OCI-LY3 (cell line): ENCODE results near the gene TALDO1.

ENCODE experiments used
- H2AFZ ChIP-seq: fragments of 200-600, 300-600 bp; shearing (Covaris generic); 2 replicates; pipeline ENCODE4 v1.6.0; 2014; ENCODE audit warnings: antibody characterized with exemption, low read depth, low read length
- H3K27ac ChIP-seq: fragments of 200-600, 300-600 bp; sonication (generic); 2 replicates; pipeline ENCODE4 v1.5.1; 2014; ENCODE audit warnings: mild to moderate bottlenecking, low read length, moderate library complexity, mixed read lengths
- H3K27me3 ChIP-seq: fragments of 200-600, 300-600 bp; sonication (generic); 2 replicates; pipeline ENCODE4 v1.6.1; 2014; ENCODE audit warnings: low read depth, low read length, mixed read lengths
- H3K36me3 ChIP-seq: fragments of 200-600, 300-600 bp; sonication (generic); replicated peaks from 2 replicates; pipeline ENCODE3; 2014; ENCODE audit warnings: low read depth, low read length, mixed read lengths
- H3K4me1 ChIP-seq: fragments of 300-600, 200-600 bp; sonication (generic); 2 replicates; pipeline ENCODE4 v1.6.1; 2014; ENCODE audit warnings: low read length, mixed read lengths
- H3K4me2 ChIP-seq: fragments of 200-600, 300-600 bp; sonication (generic); 2 replicates; pipeline ENCODE4 v1.6.1; 2014; ENCODE audit warnings: low read length, mixed read lengths
- H3K4me3 ChIP-seq: fragments of 300-600, 200-600 bp; sonication (generic); 2 replicates; pipeline ENCODE4 v1.5.1; 2014; ENCODE audit warnings: antibody characterized with exemption, mild to moderate bottlenecking, low read length, moderate library complexity
- H3K79me2 ChIP-seq: fragments of 300-600, 200-600 bp; shearing (Covaris generic); 2 replicates; pipeline ENCODE4 v1.6.1; 2014; ENCODE audit warnings: mild to moderate bottlenecking, low read length, mixed read lengths
- H3K9ac ChIP-seq: fragments of 300-600, 200-600 bp; shearing (Covaris generic); 2 replicates; pipeline ENCODE4 v1.6.0; 2014; ENCODE audit warnings: mild to moderate bottlenecking, low read length, moderate library complexity
- H3K9me3 ChIP-seq: fragments of 200-600, 300-600 bp; shearing (Covaris generic); 2 replicates; pipeline ENCODE4 v1.6.1; 2014; ENCODE audit warnings: low read length, mixed read lengths; ENCODE audit not compliant: insufficient read depth
- H4K20me1 ChIP-seq: fragments of 200-600, 300-600 bp; sonication (generic); 2 replicates; pipeline ENCODE4 v1.6.1; 2016; ENCODE audit warnings: low read length, mixed read lengths; ENCODE audit not compliant: insufficient read depth
- EZH2phosphoT487 ChIP-seq: fragments of 200-600 bp; shearing (Covaris generic); IDR thresholded peaks from 2 replicates; pipeline ENCODE4 v1.6.1; 2018; ENCODE audit warnings: antibody characterized with exemption, mixed run types, low read depth
- TF ChIP-seq, protein P1 (sequence below): fragments of 200-600, 300-600 bp; sonication (generic); IDR thresholded peaks from 2 replicates; pipeline ENCODE4 v1.5.1; 2014; ENCODE audit warnings: antibody characterized with exemption, low read length, low read depth

Gene TALDO1

DNA sequence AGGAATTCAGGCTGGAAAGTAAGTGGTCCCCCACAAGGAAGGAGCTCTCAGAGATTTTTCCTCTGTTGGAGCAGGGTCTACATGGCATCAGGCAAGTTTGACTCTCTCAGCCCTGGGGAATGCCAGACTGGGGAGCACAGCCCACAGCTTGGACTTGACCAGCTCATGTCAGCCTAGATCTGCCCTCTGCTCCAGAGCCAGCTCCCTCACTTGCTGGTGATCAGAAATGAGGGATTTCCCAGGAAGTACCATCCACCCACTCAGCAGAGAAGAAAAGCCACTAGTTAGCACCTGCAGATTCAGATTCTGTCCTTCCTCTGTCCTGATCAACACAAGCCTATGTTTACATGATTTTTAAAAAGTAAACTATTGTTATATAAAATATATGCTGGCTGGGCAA lies 13.0 kb downstream of the TALDO1 start:
- no peak for TF ChIP-seq EZH2phosphoT487
- TF ChIP-seq, protein P1, sequence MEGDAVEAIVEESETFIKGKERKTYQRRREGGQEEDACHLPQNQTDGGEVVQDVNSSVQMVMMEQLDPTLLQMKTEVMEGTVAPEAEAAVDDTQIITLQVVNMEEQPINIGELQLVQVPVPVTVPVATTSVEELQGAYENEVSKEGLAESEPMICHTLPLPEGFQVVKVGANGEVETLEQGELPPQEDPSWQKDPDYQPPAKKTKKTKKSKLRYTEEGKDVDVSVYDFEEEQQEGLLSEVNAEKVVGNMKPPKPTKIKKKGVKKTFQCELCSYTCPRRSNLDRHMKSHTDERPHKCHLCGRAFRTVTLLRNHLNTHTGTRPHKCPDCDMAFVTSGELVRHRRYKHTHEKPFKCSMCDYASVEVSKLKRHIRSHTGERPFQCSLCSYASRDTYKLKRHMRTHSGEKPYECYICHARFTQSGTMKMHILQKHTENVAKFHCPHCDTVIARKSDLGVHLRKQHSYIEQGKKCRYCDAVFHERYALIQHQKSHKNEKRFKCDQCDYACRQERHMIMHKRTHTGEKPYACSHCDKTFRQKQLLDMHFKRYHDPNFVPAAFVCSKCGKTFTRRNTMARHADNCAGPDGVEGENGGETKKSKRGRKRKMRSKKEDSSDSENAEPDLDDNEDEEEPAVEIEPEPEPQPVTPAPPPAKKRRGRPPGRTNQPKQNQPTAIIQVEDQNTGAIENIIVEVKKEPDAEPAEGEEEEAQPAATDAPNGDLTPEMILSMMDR = no peak
- Histone ChIP-seq H4K20me1 (peaks cover 29% of the 10 kb centered on the region; the same call in 1 of the 2 replicates), H3K27me3 (no peaks in the 10 kb centered on the region), H3K79me2 (peaks cover 21% of the 10 kb centered on the region), H3K4me1 (no peaks in the 10 kb centered on the region), H3K9me3 (no peaks in the 10 kb centered on the region), H2AFZ (no peak overlapping the region), H3K36me3 (peaks cover 45% of the 10 kb centered on the region), H3K4me3 (no peak overlapping the region), H3K27ac (no peak overlapping the region), H3K9ac (no peak overlapping the region), H3K4me2 (no peak overlapping the region)

DNA sequence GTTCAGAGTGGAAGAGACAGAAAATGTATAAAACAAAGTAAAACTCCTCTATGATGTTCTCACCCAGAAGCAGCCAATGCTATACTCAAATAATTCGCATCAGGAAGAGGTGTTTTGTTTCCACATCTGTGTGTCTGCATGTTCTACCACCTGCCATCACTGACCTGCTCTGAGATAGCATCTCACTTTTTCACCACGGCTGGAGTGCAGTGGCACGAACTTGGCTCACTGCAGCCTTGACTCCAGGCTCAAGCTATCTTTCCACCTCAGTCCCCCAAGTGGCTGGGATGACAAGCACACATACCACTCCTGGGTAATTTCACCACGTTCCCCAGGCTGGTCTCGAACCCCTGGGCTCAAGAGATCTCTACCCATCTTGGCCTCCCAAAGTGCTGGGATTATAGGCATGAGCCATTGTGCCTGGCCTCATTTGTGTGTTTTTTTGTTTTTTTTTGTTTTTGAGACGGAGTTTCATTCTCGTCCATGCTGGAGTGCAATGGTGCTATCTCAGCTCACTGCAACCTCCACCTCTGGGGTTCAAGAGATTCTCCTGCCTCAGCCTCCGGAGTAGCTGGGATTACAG lies 14.4 kb downstream of the TALDO1 start:
- Histone ChIP-seq H3K4me1 (no peaks in the 10 kb centered on the region), H3K9me3 (no peaks in the 10 kb centered on the region), H3K4me2 (no peak overlapping the region), H3K79me2 (peaks cover 9% of the 10 kb centered on the region), H3K9ac (no peak overlapping the region), H2AFZ (no peak overlapping the region), H4K20me1 (peaks cover 24% of the 10 kb centered on the region; the same call in 1 of the 2 replicates), H3K4me3 (no peak overlapping the region), H3K27me3 (no peaks in the 10 kb centered on the region), H3K27ac (no peak overlapping the region), H3K36me3 (peaks cover 45% of the 10 kb centered on the region)
- TF ChIP-seq, protein P1 = no peak
- no peak for TF ChIP-seq EZH2phosphoT487

DNA sequence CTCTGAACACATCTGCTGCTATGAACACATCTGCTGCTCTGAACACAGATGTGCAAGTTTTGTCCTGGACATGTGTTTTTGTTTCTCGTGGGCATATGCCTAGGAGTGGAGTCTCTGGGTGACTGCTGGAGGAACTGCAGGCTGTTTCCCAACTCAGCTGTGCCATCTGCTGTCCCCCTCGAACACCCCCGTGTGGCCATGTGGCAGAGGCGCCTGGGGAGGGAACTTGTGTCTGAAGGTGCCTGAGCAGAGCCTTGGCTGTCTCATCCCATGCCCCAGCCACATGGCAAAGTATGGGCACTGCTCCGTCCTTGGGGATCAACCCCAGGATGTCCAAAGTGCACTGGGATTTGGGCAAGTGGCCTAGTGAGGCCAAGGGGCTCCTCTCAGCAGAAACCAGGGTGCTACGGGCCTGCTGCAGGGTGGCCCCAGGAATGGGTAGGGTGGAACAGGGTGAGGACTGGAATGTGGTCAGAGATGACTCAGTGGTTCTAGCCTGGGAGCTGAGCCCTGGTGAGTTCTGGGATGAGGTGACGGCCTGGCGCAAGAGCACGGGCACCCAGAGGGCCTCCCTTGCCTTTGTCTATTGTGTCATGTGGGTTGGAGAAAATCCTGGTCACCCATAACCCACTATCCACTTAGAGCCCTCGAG lies 15.3 kb downstream of the TALDO1 start:
- Histone ChIP-seq H3K4me1 (no peaks in the 10 kb centered on the region), H3K4me2 (no peak overlapping the region), H3K36me3 (peaks cover 41% of the 10 kb centered on the region), H2AFZ (no peak overlapping the region), H4K20me1 (peaks cover 24% of the 10 kb centered on the region), H3K9me3 (no peaks in the 10 kb centered on the region), H3K9ac (no peak overlapping the region), H3K27me3 (no peaks in the 10 kb centered on the region), H3K4me3 (no peak overlapping the region), H3K79me2 (no peaks in the 10 kb centered on the region; the same call in 1 of the 2 replicates), H3K27ac (no peak overlapping the region)
- TF ChIP-seq EZH2phosphoT487 = no peak
- TF ChIP-seq, protein P1 = peak; percentile 30

DNA sequence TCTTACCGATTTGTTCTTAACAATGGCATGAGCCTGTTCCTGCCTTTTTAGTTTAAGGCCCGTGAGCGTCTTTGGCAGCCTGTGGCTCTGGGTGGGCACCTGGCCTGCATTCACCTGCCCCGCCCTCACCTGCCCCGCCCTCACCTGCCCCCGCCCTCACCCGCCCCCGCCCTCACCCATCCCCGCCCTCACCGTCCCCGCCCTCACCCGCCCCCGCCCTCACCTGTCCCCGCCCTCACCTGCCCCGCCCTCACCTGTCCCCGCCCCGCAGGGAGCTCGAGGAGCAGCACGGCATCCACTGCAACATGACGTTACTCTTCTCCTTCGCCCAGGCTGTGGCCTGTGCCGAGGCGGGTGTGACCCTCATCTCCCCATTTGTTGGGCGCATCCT lies 15.8 kb downstream of the TALDO1 start:
- Histone ChIP-seq H3K79me2 (no peaks in the 10 kb centered on the region; the same call in 1 of the 2 replicates), H3K27me3 (no peaks in the 10 kb centered on the region), H2AFZ (no peak overlapping the region), H3K4me2 (no peak overlapping the region), H3K4me3 (no peak overlapping the region), H4K20me1 (peaks cover 24% of the 10 kb centered on the region), H3K4me1 (no peaks in the 10 kb centered on the region), H3K36me3 (peaks cover 41% of the 10 kb centered on the region), H3K9me3 (no peaks in the 10 kb centered on the region), H3K27ac (no peak overlapping the region), H3K9ac (no peak overlapping the region)
- no peak for TF ChIP-seq EZH2phosphoT487
- TF ChIP-seq, protein P1 = no peak
